HG03432 (cell line): ENCODE measurements around the gene EFNA3.

Experiments
- ATAC-seq: cut with Tn5 transposase; IDR thresholded peaks from one replicate; pipeline ENCODE4 v1.9.1; 2021; ENCODE audit warnings: mild to moderate bottlenecking, moderate library complexity; ENCODE audit not compliant: unreplicated experiment

EFNA3 gene

GRCh38 chr1:155048449-155049334 lies 29.9 kb upstream of the EFNA3 start:
- ATAC-seq: no peak

- ATAC-seq: no peak
Measured at GRCh38 chr1:155049651-155050559, 28.7 kb upstream of the EFNA3 start.

- peak; percentile 65 for ATAC-seq
Measured at GRCh38 chr1:155050560-155051341, 27.9 kb upstream of the EFNA3 start, which contains the start of gene ADAM15. Gene ADAM15 (plus strand): TSS chr1:155051316. CDS start chr1:155051387, 71 bp downstream.

- peak; percentile 11 for ATAC-seq
Measured at GRCh38 chr1:155051342-155051776, 27.3 kb upstream of the EFNA3 start.

- ATAC-seq: no peak
Measured at GRCh38 chr1:155051777-155052398, 26.7 kb upstream of the EFNA3 start.

GRCh38 chr1:155052439-155053395 lies 25.9 kb upstream of the EFNA3 start:
- no peak for ATAC-seq

GRCh38 chr1:155053531-155054105 lies 25.0 kb upstream of the EFNA3 start:
- no peak for ATAC-seq

GRCh38 chr1:155057104-155057503 lies 21.5 kb upstream of the EFNA3 start:
- no peak for ATAC-seq

GRCh38 chr1:155057788-155058211 lies 20.8 kb upstream of the EFNA3 start:
- no peak for ATAC-seq

GRCh38 chr1:155060736-155061135 lies 17.9 kb upstream of the EFNA3 start:
- no peak for ATAC-seq

GRCh38 chr1:155061381-155062150 lies 17.1 kb upstream of the EFNA3 start:
- peak; percentile 41 for ATAC-seq

GRCh38 chr1:155062151-155062686 lies 16.4 kb upstream of the EFNA3 start:
- no peak for ATAC-seq

- no peak for ATAC-seq
Measured at GRCh38 chr1:155062702-155063411, 15.8 kb upstream of the EFNA3 start.

- ATAC-seq: peak; percentile 67
Measured at GRCh38 chr1:155063550-155064110, 15.0 kb upstream of the EFNA3 start, which contains the start of gene EFNA4. Gene EFNA4 (plus strand): TSS chr1:155063740. CDS start chr1:155063824, 84 bp downstream.

GRCh38 chr1:155064111-155064831 lies 14.4 kb upstream of the EFNA3 start:
- ATAC-seq: peak; percentile 8

GRCh38 chr1:155064832-155065429 lies 13.7 kb upstream of the EFNA3 start:
- ATAC-seq: no peak
